ENCODE results near the gene SH2D1A. TPM values are rescaled to one million over a fixed set of nuclear protein-coding genes. Genes with fewer than 3 reads are reported as not detected.

Gene SH2D1A
- total and polyA plus RNA-seq, 2 donors (not counting 3 experiments of a cell fraction or from before 2014, with no cell fraction given): not detected

- H3K9me1 ChIP-seq (replicated peaks; ENCODE audit: control insufficient read depth, extremely low read depth, insufficient read depth, low read length): no peaks in the 10 kb centered on the region
- no peak for TF ChIP-seq CTCF (IDR thresholded peaks at IDR 0.05; ENCODE audit: extremely low read depth in 1 of 2, insufficient read depth in 1 of 2, low read depth in 1 of 2, low read length in 2 of 2)
- no peaks in the 10 kb centered on the region for H3K4me1 ChIP-seq (ENCODE audit: control insufficient read depth, extremely low read depth, insufficient read depth, low read length)
- no peaks in the 10 kb centered on the region for H3K79me2 ChIP-seq (ENCODE audit: control insufficient read depth, insufficient read depth, low read length)
- FAIRE-seq (peak; percentile 72), DNase-seq (ENCODE audit: low read depth, low spot score) (no peak)
- no peak overlapping the region for H3K27ac ChIP-seq (ENCODE audit: insufficient read depth, low read depth, low read length)
- no peaks in the 10 kb centered on the region for H3K36me3 ChIP-seq (ENCODE audit: control insufficient read depth in 2 of 2, extremely low read depth in 1 of 2, insufficient read depth in 2 of 2, low read length in 2 of 2)
- no peak overlapping the region for H2AFZ ChIP-seq (ENCODE audit: low read depth, low read length)
- H3K27me3 ChIP-seq (ENCODE audit: control insufficient read depth in 2 of 2, insufficient read depth in 2 of 2, low read length in 2 of 2): no peaks in the 10 kb centered on the region
- no peak overlapping the region for H3K4me3 ChIP-seq (replicated peaks in 1 of 3; ENCODE audit: insufficient read depth in 1 of 3, low read depth in 1 of 3, low read length in 3 of 3)
- H4K20me1 ChIP-seq (replicated peaks; ENCODE audit: control insufficient read depth, extremely low read depth, insufficient read depth, low read length): no peaks in the 10 kb centered on the region
- dilution Hi-C loops (cut with MboI; ENCODE audit: extremely low pct_ligation_motif_present, low sequenced_read_pairs): no loop called here
- H3K9ac ChIP-seq (replicated peaks; ENCODE audit: extremely low read depth, insufficient read depth, low read length): no peak overlapping the region
- intact Hi-C loops (cut with micrococcal nuclease): no loop called here
- no peaks in the 10 kb centered on the region for H3K9me3 ChIP-seq (replicated peaks; ENCODE audit: control insufficient read depth, insufficient read depth, low read length)
- no peak overlapping the region for H3K4me2 ChIP-seq (ENCODE audit: insufficient read depth, low read length)
- ChIA-PET CTCF (interaction anchor here (1.4 kb wide), 1 partner anchor 10 kb away, joined by 3 read pairs; no protein-coding TSS in a partner anchor), POLR2A (no interaction called here)
- no TSS peak for BruUV-seq (replicated peaks)
Measured at GRCh38 chrX:124362761-124363160, 16.4 kb downstream of the SH2D1A start.

GRCh38 chrX:124369722-124370121, 23.4 kb downstream of the SH2D1A start:
- BruUV-seq (replicated peaks): no TSS peak
- Histone ChIP-seq H2AFZ (ENCODE audit: low read depth, low read length) (no peak overlapping the region), H3K4me1 (ENCODE audit: control insufficient read depth, extremely low read depth, insufficient read depth, low read length) (no peaks in the 10 kb centered on the region), H3K4me3 (replicated peaks in 1 of 3; ENCODE audit: insufficient read depth in 1 of 3, low read depth in 1 of 3, low read length in 3 of 3) (no peak overlapping the region), H3K36me3 (ENCODE audit: control insufficient read depth in 2 of 2, extremely low read depth in 1 of 2, insufficient read depth in 2 of 2, low read length in 2 of 2) (no peaks in the 10 kb centered on the region), H3K79me2 (ENCODE audit: control insufficient read depth, insufficient read depth, low read length) (no peaks in the 10 kb centered on the region), H3K27ac (ENCODE audit: insufficient read depth, low read depth, low read length) (no peak overlapping the region), H3K9ac (replicated peaks; ENCODE audit: extremely low read depth, insufficient read depth, low read length) (no peak overlapping the region), H3K9me1 (replicated peaks; ENCODE audit: control insufficient read depth, extremely low read depth, insufficient read depth, low read length) (no peaks in the 10 kb centered on the region), H3K27me3 (ENCODE audit: control insufficient read depth in 2 of 2, insufficient read depth in 2 of 2, low read length in 2 of 2) (no peaks in the 10 kb centered on the region), H4K20me1 (replicated peaks; ENCODE audit: control insufficient read depth, extremely low read depth, insufficient read depth, low read length) (no peaks in the 10 kb centered on the region), H3K4me2 (ENCODE audit: insufficient read depth, low read length) (no peak overlapping the region), H3K9me3 (replicated peaks; ENCODE audit: control insufficient read depth, insufficient read depth, low read length) (no peaks in the 10 kb centered on the region)
- dilution Hi-C loops (cut with MboI; ENCODE audit: extremely low pct_ligation_motif_present, low sequenced_read_pairs): no loop called here
- FAIRE-seq (no peak), DNase-seq (ENCODE audit: low read depth, low spot score) (no peak)
- CTCF ChIA-PET: no interaction called here
- TF ChIP-seq CTCF (IDR thresholded peaks at IDR 0.05; ENCODE audit: extremely low read depth in 1 of 2, insufficient read depth in 1 of 2, low read depth in 1 of 2, low read length in 2 of 2) (no peak), GATA2 (IDR thresholded peaks at IDR 0.05; ENCODE audit: insufficient read depth, insufficient read length, low read depth, low read length) (no peak), EZH2 (IDR thresholded peaks at IDR 0.05; ENCODE audit: borderline replicate concordance, low read depth, low read length, severe bottlenecking) (no peak), POLR2A (IDR thresholded peaks at IDR 0.05; ENCODE audit: low read depth, low read length) (no peak), FOS (IDR thresholded peaks at IDR 0.05; ENCODE audit: borderline replicate concordance, insufficient read depth, low read length) (no peak), MAX (IDR thresholded peaks at IDR 0.05; ENCODE audit: insufficient read depth, insufficient read length) (no peak)
- POLR2A ChIA-PET: no interaction called here
- intact Hi-C loops (cut with micrococcal nuclease): no loop called here

Data from endothelial cell of umbilical vein (primary cell).